ENCODE results near the gene MICAL1. TPM values are rescaled to one million over a fixed set of nuclear protein-coding genes. Genes with fewer than 3 reads are reported as not detected.

Gene MICAL1
- total and polyA plus RNA-seq, 2 of the 8 experiments (the other 6 are each of a cell fraction or from before 2014, with no cell fraction given) = 42.5 to 55.4 TPM

DNA sequence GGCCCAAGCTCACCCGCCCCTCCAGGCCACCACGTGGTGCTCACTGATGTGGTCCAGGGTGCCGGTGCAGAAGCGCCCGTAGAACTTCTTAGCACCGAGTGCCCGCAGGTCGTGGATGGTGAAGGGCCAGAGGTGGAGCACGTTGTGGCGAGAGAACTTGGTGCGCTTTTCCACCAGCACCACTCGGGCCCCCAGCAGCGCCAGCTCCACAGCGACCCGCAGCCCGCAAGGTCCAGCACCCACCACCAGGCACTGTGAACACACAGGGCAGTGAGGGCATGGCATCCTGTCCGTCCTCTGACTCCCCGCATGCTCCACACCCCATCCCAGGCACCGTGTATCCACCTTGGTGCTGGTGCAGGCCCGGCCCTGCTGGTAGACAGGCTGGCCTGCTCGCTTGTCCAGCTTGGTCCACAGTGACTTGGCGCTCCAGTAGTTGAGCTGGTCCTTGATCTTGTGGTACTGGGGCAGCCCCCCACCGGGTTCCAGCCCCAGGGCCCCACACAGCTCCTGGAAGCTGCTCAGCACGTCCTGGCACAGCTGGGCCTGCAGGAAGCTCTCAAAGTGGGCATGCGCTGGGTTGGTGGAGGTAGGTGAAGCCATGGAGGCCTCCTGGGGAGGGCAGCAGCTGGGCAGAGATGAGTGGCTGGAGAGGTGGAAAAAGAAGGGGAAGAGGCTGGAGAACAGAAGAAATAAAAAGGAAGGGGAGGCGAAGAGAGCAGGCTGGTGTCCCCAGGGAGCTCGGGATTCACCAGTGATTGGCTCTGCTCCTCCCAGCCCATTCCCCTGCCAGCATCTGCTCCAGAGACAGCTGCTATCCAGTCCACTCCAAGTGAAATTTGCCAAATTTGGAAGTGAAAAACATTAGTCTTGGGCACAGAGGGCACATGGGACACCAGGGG lies 1.7 kb downstream of the MICAL1 start (continued):
- TF ChIP-seq, protein P1, sequence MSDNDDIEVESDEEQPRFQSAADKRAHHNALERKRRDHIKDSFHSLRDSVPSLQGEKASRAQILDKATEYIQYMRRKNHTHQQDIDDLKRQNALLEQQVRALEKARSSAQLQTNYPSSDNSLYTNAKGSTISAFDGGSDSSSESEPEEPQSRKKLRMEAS (IDR thresholded peaks at IDR 0.05) = no peak
- no peak for TF ChIP-seq JUND (IDR thresholded peaks at IDR 0.05; ENCODE audit: low read length)

Data from H1 (cell line).